ENCODE measurements around the gene CACNA2D1. TPM values are rescaled to one million over a fixed set of nuclear protein-coding genes. Genes with fewer than 3 reads are reported as not detected.

CACNA2D1 gene
- total RNA-seq, 4 donors from 2014 or later = 41.8 to 125 (median 56.2) TPM

- TF ChIP-seq CTCF (IDR thresholded peaks at IDR 0.05; ENCODE audit: low read depth) = no peak
These were observed 36.6 kb downstream of the CACNA2D1 start for GRCh38 chr7:82406937-82407336.

- no peak for TF ChIP-seq CTCF (IDR thresholded peaks at IDR 0.05; ENCODE audit: low read depth)
These were observed 38.3 kb downstream of the CACNA2D1 start for GRCh38 chr7:82405301-82405700.

- TF ChIP-seq CTCF (IDR thresholded peaks at IDR 0.05; ENCODE audit: low read depth) = no peak
These were observed 38.9 kb downstream of the CACNA2D1 start for GRCh38 chr7:82404652-82405051.

GRCh38 chr7:82404094-82404493, 39.5 kb downstream of the CACNA2D1 start:
- no peak for TF ChIP-seq CTCF (IDR thresholded peaks at IDR 0.05; ENCODE audit: low read depth)

- TF ChIP-seq CTCF (IDR thresholded peaks at IDR 0.05; ENCODE audit: low read depth) = no peak
These were observed 45.6 kb downstream of the CACNA2D1 start for GRCh38 chr7:82397879-82398524.

GRCh38 chr7:82396343-82396742, 47.2 kb downstream of the CACNA2D1 start:
- TF ChIP-seq CTCF (IDR thresholded peaks at IDR 0.05; ENCODE audit: low read depth) = no peak

- TF ChIP-seq CTCF (IDR thresholded peaks at IDR 0.05; ENCODE audit: low read depth) = no peak
These were observed 48.4 kb downstream of the CACNA2D1 start for GRCh38 chr7:82395147-82395546.
